GM21360 (cell line): ENCODE results near the gene REXO5.
"Not testable (repeated sequence)": the region's sequence is repeated elsewhere in the genome, so short reads cannot be mapped to it uniquely, and the experiment has no call there.

ENCODE experiments used
- ATAC-seq: cut with Tn5 transposase; IDR thresholded peaks from one replicate; pipeline ENCODE4 v1.9.1; 2021; ENCODE audit warnings: mild to moderate bottlenecking, moderate library complexity; ENCODE audit not compliant: unreplicated experiment

Gene REXO5

DNA sequence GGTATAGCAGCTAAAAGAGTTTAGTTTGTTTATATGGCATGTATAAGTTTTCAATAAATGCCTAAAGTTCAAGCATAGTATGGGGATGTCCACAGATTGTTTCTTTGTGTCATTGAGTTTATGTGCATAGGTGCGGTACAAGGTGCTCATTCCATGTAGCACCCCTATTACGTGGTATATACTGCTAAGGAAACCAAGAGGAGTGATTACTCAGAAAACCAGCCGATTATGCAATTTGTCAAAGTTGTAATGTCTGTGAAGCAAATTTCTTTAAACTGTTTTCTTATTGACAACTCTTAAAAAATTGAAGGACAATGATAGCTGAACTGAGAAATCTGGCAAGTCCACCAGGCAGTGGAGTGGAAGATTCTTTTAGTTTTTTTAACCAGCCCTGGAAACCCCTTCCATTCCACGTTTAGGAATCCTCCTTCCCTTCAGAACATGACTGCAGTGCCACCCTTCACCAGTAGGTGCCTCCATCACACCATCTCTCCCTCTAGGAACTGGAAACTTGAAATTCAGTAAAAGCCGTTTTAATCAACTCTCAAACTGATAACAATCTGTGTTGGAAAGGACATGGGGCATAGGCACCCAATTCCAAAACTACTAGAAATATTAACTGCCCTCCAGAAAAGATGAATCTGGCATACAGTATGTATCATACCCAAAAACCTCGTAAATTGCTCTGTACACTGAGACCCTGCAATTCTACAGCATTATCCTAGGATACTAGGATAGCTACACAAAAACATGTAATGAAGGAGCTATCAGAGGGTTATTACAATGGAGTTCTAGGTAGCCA is 43.5 kb downstream of the REXO5 start:
- ATAC-seq = no peak

DNA sequence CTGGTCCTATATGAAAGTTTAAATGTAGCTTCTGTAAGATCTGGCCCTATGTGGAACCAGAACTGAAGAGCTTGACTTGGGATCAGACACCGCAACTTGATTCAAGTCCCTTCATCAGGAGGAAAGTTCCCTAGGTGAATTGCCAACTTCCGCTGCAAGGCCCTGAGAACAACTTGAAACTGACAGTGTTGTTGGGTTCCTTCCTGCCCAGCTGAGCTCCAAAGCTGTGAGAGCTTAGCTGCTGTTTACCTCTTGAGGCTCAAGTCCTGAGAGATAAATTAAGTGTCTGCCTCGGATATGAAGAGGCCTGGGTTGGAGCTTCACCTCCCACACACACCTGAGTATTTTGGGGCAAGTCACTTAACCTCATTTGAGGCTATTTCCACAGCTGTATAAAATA is 44.7 kb downstream of the REXO5 start:
- no peak for ATAC-seq

DNA sequence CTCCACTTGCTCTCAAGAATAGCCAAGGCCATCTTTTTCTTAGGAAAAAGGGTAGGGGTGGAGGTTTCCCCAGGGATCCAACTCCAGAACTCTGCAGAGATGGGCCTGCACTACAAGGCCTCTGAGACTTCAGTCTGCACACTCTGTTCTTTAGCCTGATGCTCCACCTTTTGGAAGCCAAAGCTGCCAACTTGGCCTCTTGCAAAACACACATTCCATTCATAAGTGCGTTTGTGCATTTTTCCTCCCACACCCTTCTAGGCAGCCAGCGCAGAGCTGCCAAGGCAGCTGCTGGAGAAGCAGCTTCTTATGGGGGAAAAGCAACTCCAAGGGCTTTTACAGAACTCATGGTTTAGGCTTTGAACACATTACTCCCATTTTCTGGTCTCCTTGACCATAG is 45.3 kb downstream of the REXO5 start:
- no peak for ATAC-seq

DNA sequence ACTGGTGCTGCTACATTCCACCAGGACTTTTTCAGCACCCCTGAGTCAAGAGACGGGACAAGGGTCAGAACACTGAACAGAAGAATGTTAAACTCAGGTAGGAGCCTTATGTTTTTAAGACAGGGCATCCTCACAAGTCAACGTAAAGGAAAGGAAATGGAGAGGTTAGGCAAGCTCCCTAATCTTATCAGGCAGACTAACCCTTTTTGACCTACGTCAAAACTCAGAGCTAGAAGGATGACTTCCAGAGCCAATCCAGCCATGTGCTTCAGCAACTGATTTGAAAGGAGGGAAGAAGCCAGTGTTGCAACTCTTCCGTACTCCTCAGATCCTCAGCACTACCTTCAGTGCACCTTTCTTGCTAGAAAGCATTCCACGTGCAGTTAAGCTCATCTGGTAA is 46.8 kb downstream of the REXO5 start:
- no peak for ATAC-seq

DNA sequence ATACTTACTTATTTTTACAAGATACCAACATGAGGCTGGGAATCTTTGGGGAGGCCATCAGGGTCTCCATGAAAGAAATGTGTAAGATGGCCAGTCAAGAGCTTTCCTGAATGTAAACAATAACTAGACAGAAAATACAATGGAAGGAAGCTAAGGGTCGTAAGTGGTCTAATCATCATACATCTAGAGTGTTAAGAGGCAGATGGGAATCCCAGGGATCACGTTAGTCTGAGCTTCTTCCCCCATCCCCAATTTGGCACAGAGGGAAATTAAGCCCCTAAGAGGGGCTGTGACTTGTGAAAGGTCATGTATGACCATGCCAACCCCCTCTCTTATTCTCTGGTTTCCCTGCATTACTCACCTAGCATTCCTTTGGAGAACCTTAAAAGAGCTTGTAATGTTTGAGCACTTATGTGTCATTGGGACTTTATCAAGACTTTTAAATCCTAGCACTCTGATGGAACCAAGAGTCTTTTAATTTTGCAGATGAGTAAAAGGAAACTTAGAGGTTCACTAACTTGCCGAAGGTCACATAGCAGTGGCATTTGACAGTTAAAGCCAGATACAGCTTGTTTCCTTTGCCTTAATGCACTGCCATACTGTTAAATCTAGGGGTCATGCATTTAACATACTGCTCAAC is 47.8 kb downstream of the REXO5 start:
- ATAC-seq = no peak

DNA sequence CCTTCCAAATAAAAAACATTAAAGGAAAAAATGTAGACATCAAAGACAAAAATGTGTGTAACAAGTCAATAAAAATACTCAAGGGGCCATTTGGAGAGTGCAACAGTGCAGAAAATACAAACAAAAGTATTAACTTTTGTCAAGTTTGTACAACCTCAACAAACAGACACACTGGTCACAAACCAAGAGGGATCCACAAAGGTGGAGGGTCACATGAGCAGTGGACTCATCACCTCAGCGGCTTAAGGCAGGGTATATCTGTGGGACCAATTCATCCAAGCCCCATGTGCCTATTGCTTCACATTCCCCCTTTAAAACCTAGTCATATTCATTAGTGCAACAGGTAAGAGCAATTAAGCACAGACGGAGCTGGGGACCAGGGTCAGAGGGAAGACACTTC is 48.6 kb downstream of the REXO5 start:
- ATAC-seq = no peak

DNA sequence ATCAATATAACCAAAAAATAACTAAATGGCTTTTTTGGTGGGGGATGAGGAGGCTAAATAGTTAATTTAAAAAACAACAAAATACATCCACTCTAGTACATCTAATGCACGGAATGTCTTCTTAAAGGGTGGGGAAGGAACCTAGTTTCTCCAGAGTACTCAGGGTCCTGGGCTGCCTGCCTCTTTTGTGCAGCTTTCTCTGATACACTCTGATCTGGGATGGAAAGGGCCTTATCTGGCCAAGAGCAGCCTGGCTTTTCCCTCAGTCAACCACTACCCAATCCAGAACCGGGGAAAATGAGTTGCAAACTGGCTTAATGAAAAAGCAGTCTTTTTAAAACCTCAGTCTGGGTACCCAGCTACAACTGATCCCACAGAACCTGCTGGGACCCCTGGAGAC is 51.0 kb downstream of the REXO5 start:
- ATAC-seq = no peak

DNA sequence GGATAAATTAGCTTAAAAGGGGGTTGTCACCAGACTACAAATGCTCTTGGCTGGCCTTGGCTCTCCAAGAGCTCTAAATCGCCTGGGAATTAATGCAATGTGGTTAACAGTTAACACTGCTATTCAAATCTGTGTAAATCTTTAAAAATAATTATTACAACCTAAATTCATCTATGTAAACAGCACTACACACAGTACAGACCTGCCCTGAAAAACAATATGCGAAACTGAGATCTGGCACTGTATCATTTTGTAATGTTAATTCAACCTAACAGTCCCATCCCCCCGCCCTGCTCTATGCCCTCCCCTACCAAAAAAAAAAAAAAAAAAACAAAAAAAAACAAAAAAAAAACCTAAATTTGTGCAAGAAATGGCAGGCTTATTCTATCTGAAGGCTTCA is 52.9 kb downstream of the REXO5 start:
- no peak for ATAC-seq

DNA sequence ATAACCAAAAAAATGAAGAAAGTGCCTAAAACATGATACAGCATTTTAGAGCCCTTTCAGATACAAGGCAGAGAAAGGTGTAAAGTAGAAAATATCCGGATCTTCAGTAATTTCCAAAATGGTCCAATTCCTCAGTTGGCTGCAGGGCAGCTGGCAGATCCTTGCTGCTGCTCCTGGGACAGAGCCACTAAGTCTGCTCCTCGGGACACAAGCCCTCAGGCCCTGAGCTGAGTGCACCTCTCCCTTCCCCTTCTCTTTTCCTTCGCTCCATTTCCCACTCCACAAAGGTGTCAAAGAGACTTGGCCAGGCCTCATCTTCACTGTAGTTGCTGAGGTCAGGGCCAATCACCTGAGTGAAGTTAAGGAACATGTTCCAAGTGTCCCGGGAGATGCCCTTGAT is 53.4 kb downstream of the REXO5 start:
- ATAC-seq = no peak

DNA sequence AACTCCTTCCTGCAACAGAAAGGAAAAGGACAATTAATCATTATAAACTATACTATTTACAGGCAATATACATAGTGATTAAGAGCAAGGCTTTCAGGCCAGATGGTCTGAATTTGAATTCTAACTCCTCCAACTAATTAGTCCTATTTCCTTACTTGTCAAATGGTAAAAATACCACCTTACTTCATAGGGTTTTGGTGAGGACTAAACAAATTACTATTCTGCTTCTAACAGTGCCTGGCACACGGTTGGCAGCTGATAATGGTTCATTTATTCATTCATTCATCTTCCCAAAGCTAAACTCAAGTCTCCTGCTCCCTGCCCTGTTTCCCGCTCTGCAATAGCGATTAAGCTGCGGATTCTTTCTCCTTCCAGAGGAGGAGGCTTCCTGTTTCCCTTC is 54.0 kb downstream of the REXO5 start:
- ATAC-seq = no peak

DNA sequence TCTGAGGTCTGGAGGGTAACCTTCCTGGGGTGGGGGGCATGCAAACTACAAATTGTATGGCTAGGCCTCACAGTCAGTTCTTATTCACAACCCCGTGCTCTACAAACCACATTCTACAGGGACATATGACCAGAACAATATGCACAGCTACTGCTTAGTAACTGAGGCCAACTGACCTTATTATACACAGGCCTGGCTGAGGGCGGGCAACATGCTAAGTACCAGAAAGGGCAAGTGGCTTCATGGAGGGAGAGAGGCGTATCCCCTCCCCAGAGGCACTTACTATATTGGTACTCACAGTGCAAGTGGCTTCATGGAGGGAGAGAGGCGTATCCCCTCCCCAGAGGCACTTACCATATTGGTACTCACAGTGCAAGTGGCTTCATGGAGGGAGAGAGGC is 54.7 kb downstream of the REXO5 start:
- not testable (repeated sequence) for ATAC-seq

DNA sequence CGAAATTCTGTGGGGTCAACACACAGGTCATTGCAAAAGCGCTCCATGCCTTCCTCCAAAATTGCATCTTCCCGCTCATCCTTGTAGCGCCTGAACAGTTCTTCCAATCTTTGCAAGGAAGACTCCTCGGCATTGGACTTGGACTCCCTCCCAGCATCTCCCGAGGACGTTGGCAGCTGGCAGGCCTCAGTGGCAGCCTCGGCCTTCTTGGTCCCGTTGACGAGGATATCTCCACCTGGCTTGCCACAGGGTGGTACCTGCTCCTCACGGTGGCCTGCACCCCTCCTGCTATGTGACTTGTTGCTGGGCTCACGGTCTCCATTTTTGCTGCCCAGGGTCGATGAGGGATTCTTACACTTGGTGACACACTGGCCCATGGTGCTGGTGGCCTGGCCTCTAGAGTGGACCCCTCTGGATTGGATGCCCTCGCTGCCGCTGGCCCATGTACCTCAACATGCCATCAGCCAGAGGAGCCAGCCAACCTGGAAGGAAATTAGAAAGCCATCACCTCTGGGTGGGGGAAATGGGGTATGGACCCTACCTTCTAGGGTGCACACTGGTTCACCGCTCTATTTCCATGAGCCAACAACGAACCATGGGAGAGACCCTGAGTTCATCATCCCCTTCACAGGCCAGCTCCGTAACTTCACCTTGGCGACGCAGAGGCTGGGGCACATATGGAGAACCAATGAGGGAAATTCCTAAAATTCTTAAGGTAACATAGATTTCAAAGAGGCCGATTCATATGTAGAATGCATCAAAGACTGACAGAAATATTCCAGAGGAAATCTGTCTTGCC is 56.0 kb downstream of the REXO5 start:
- no peak for ATAC-seq

DNA sequence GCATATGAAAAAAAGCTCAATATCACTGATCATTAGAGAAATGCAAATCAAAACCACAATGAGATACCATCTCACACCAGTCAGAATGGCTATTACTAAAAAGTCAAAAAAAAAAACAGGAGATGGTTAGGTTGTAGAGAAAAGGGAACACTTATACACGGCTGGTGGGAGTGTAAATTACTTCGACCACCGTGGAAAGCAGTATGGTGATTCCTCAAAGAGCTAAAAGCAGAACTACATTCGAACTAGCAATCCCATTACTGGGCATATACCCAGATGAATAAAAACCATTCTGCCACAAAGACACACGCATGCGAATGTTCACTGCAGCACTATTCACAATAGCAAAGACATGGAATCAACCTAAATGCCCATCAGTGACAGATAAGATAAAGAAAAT is 58.0 kb downstream of the REXO5 start:
- not testable (repeated sequence) for ATAC-seq

DNA sequence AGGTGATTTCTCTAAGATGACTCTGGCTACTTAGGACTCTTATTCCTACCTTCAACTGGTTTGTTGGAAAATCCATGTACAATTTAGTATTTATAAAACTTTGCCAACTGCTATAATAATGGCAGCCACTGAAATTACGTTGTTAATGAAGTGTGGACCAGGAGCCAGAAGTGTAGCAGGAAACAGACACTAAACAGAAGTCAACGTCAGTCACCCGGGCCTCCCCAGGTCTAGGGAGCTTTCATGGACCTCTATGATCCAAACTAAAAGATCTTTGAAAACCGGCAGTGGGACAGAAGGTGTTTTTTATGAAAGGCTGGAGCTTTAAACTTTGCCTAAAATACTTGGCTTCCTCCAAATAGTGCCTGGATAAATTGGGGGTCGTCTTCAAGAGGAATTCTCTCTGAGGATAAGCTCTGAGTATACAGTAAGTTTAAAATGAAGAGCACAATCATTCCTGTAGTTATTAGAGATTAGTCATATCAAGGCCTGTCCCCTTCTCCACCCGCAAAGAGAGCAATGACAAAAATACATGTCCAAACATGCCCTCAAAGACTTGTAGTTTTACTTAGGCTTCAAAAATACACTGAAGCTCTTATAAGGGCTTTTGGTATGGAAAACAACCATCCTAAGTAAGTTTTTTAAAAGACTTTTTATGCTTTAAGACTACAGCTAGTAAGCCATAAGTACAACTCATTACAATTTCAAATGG is 59.2 kb downstream of the REXO5 start:
- ATAC-seq = no peak

DNA sequence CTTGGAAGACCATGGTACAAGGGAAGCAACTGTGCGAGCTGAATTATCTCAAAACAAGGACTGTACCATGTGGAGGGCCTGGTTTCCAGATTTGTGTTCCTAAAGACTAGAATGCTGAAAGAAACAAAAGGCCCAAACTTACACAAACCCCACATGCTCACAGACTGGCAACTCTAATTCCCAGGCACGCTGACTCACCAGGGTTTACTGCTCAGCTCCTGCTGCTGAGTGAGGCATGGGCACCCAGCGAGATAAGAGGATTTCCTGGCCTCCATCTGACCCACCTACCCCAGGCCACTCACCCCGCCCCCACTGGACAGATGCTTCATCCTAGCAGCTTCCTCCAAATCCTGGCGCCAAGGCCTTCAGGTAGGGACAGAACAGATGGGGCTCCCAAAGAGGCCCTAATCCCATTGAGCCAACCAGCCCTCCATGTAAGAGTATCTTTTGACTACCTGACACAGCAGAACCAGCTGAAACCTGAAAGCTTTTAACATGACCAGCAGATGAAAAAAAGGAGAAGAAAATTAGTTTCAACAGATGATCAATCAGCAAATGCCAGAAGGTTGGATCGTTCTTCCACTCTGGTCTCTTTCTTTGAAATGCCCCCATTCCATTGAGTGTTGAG is 59.9 kb downstream of the REXO5 start:
- no peak for ATAC-seq

DNA sequence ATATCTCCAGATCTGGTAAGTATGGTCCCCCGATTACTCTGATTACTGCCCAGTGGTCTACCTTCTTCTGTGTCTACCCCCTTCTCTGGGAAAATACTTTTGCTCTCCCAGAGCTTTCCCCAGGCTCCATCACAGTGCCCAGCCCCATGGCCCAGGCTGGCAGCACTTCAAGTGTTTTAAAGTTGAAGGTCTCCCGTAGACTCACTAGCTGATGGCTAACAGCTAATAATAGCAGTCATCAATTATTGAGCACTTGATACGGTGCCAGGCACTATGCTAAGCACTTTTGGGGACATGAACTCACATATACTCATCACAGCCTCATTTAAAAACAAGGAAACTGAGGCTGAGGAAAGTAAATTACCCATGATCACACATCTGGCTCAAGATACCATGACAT is 60.5 kb downstream of the REXO5 start:
- no peak for ATAC-seq

DNA sequence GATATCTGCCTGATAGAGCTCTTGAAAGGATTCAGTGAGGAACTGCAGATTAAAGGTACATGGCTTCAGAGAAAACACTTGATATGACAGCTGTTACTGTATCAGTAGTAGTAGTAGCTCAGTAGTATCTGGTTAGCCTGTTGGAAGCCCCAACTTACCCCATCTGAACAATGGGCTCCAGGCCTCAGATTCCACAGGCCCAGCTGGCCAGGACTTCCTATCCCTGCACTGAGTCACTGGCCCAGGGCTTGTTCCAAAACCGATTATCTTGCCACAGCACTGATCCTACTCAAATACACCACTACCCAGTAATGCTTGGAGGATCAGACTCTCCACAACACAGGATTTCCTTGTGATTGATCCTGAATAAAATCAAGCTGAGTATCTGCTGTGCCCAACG is 61.3 kb downstream of the REXO5 start:
- no peak for ATAC-seq

DNA sequence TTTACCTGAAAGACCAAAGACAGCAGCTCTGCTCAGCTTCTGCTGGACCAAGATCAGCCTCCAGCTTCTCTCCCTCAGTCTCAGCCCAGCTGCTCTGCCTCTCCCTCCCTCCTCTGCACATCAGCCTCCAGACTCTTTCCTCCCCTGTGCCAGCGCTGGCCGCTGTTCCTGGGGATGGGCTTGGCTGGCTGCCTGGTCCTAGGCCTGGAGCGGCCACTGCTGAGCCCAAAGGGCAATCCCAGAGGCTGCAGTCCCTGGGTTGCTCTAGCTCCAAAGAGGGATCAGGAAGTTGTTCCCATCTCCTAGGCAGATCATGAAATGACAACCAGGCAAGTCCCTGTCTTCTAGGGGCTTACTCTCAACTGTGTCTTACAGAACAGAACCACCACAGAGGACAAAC is 62.6 kb downstream of the REXO5 start:
- ATAC-seq = no peak

DNA sequence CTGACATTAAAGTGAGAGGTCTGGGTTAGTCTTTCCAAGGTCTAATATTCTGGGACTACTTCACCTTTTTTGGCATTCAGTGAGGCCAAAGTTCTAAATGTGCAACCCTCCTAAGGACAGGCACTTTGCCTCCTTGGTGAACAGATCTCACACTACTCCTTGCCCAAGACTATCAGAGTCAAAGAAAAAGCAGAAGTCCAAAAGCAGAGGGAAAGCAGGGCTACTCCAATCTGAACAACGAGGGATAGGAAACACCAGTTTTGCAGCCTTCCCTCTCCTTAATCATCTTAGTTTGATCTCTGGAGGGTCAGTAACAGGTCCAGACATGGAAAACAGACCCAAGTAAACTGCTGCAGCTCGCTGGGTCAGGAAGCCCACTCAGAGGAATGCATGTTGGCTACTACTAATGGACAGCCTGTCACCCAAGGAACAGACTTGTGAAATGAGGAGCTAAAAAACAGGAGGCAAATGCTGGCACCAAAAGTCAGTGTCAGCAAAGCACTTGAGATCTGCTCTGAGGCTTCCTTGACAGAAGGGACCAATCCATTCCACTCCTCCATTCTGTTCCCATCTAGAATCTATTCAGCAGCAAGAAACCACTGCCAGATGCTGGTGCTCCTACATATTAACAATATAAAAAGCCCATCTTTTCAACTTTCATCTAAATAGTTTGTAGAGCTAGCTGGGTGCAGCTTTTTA is 63.9 kb downstream of the REXO5 start:
- ATAC-seq = no peak

DNA sequence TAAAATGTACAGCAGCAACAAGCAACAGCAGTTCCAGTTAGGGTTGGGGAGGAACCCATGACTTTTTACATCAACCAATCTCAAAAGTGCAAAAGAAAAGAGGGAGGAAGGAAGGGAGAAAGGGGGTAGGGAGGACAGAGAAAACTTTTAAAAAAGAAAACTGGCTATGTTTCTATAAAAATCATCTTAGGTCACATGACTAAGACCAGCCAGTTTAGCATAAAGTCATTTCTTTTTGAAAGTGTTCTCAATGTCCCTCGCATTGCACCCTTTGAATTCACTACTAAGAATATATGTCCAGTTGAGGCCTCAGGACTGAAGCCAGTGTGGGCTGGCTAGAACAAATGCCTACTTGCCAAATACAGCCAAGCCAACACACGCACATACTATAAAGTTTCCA is 64.9 kb downstream of the REXO5 start:
- ATAC-seq = no peak
